Stimulated activated CD4-positive, alpha-beta T cell treated with anti-CD3 and anti-CD28 coated beads, Interleukin-1b, Interleukin-23, amount 100 ng/mL, for 4 hours (primary cell): ENCODE measurements around the gene LNPK.
"Not testable (repeated sequence)": the region's sequence is repeated elsewhere in the genome, so short reads cannot be mapped to it uniquely, and the experiment has no call there.

Source experiments
- DNase-seq, 2 donors: peaks; one replicate each; pipeline ENCODE4 v3.0.0-alpha.2; 2020; ENCODE audit warnings: low read depth in 2 of 2

LNPK gene

GRCh38 chr2:176001916-176002687, at the start of gene LNPK:
Gene LNPK, minus strand, starts transcription at chr2:176002267. Its CDS starts 6,683 bp downstream, at chr2:175995584.
- DNase-seq = peak; percentile 81 to 88

GRCh38 chr2:176039375-176039774, 37.3 kb upstream of the LNPK start:
- no peak for DNase-seq

GRCh38 chr2:176038694-176039093, 36.6 kb upstream of the LNPK start:
- no peak for DNase-seq

GRCh38 chr2:176035013-176035691, 33.1 kb upstream of the LNPK start:
- DNase-seq = no peak

GRCh38 chr2:176027806-176028205, 25.7 kb upstream of the LNPK start:
- DNase-seq = no peak

- DNase-seq = no peak
Observed at GRCh38 chr2:176025932-176026331, 23.9 kb upstream of the LNPK start.

- DNase-seq = no peak
Observed at GRCh38 chr2:176024083-176024482, 22.0 kb upstream of the LNPK start.

- no peak for DNase-seq
Observed at GRCh38 chr2:176022048-176022447, 20.0 kb upstream of the LNPK start.

- DNase-seq = no peak
Observed at GRCh38 chr2:176020400-176020799, 18.3 kb upstream of the LNPK start.

- no peak for DNase-seq
Observed at GRCh38 chr2:176018708-176019107, 16.6 kb upstream of the LNPK start.

GRCh38 chr2:176009445-176009844, 7.4 kb upstream of the LNPK start:
- DNase-seq = no peak

GRCh38 chr2:176004934-176005333, 2.9 kb upstream of the LNPK start:
- no peak for DNase-seq

GRCh38 chr2:176003958-176004357, 1.9 kb upstream of the LNPK start:
- DNase-seq = no peak

- no peak for DNase-seq
Observed at GRCh38 chr2:176002688-176003210, 682 bp upstream of the LNPK start.

- peak; percentile 21 to 34 for DNase-seq
Observed at GRCh38 chr2:176001281-176001915, 669 bp downstream of the LNPK start.

- no peak for DNase-seq
Observed at GRCh38 chr2:175999283-175999819, 2.7 kb downstream of the LNPK start.

GRCh38 chr2:175990099-175990498, 12.0 kb downstream of the LNPK start:
- DNase-seq = no peak

- not testable (repeated sequence) for DNase-seq
Observed at GRCh38 chr2:175987126-175987525, 14.9 kb downstream of the LNPK start.

- DNase-seq = no peak
Observed at GRCh38 chr2:175984846-175985245, 17.2 kb downstream of the LNPK start.

GRCh38 chr2:175981551-175981950, 20.5 kb downstream of the LNPK start:
- no peak for DNase-seq

- no peak for DNase-seq
Observed at GRCh38 chr2:175976391-175977157, 25.5 kb downstream of the LNPK start.
